Stimulated activated naive B cell treated with anti-CD40 and anti-IgM and Interleukin-4, amounts not matched to agents 10 μg/mL and 1 μg/mL and 100 μg/mL, for 72 hours (primary cell): ENCODE results near the gene IHH.

ENCODE experiments used
- ATAC-seq, 2 donors: fragments of 150-1000 bp; cut with Tn5 transposase; replicated peaks; 2 replicates each; pipeline ENCODE4 v1.10.0; 2021; ENCODE audit warnings: moderate library complexity in 1 of 2
- DNase-seq: peaks from one replicate; pipeline ENCODE4 v3.0.0; 2021
- H3K27ac Mint-ChIP-seq: one replicate; pipeline ENCODE4 v1.8.0; 2022; ENCODE audit warnings: mild to moderate bottlenecking, mixed read lengths
- H3K27me3 Mint-ChIP-seq, 2 donors: one replicate each; pipeline ENCODE4 v1.8.0; 2022; ENCODE audit warnings: mixed read lengths in 2 of 2
- H3K36me3 Mint-ChIP-seq, 2 donors: one replicate each; pipeline ENCODE4 v1.8.0; 2022; ENCODE audit warnings: mixed read lengths in 2 of 2, mild to moderate bottlenecking in 1 of 2
- H3K4me1 Mint-ChIP-seq, 2 donors: one replicate each; pipeline ENCODE4 v1.8.0; 2022; ENCODE audit warnings: mixed read lengths in 2 of 2, mild to moderate bottlenecking in 1 of 2
- H3K4me3 Mint-ChIP-seq, 2 donors: one replicate each; pipeline ENCODE4 v1.8.0; 2022; ENCODE audit warnings: mild to moderate bottlenecking in 2 of 2, mixed read lengths in 2 of 2, moderate library complexity in 1 of 2
- H3K9me3 Mint-ChIP-seq, 2 donors: one replicate each; pipeline ENCODE4 v1.8.0; 2022; ENCODE audit warnings: mixed read lengths in 2 of 2, mild to moderate bottlenecking in 1 of 2

Gene IHH

GRCh38 chr2:219009294-219009693, 51.4 kb downstream of the IHH start:
- H3K27ac Mint-ChIP-seq = no peak overlapping the region
- DNase-seq (no peak), ATAC-seq (no peak)
- H3K27me3 Mint-ChIP-seq = peaks cover 72 to 74% of the 10 kb centered on the region in 2 donors
- H3K36me3 Mint-ChIP-seq = peaks cover 0 to 1% of the 10 kb centered on the region in 2 donors
- H3K4me1 Mint-ChIP-seq = peaks cover 0 to 5% of the 10 kb centered on the region in 2 donors
- H3K9me3 Mint-ChIP-seq = peaks cover 0 to 1% of the 10 kb centered on the region in 2 donors
- no peak overlapping the region for H3K4me3 Mint-ChIP-seq
